Measurements from ENCODE around the gene TNS2.

The TNS2 gene

GRCh38 chr12:53045696-53046045, 4.2 kb upstream of the TNS2 start:
- TF ChIP-seq TAF1 (IDR thresholded peaks at IDR 0.05; ENCODE audit: low read depth) (no peak), TCF12 (IDR thresholded peaks at IDR 0.05; ENCODE audit: low read depth) (no peak), YY1 (IDR thresholded peaks at IDR 0.05; ENCODE audit: low read depth) (no peak), CREB1 (IDR thresholded peaks at IDR 0.05; ENCODE audit: low read depth) (no peak), NFIC (IDR thresholded peaks at IDR 0.05) (no peak), EP300 (IDR thresholded peaks at IDR 0.05; ENCODE audit: borderline replicate concordance) (no peak), CEBPB (IDR thresholded peaks at IDR 0.05) (no peak), FOXM1 (IDR thresholded peaks at IDR 0.05; ENCODE audit: borderline replicate concordance, low read depth) (no peak), ZBTB7A (IDR thresholded peaks at IDR 0.05; ENCODE audit: low read depth) (no peak), EGR1 (IDR thresholded peaks at IDR 0.05) (no peak), TEAD4 (IDR thresholded peaks at IDR 0.05) (no peak), RAD21 (IDR thresholded peaks at IDR 0.05; ENCODE audit: low read depth) (no peak)
- TF ChIP-seq, protein P1, sequence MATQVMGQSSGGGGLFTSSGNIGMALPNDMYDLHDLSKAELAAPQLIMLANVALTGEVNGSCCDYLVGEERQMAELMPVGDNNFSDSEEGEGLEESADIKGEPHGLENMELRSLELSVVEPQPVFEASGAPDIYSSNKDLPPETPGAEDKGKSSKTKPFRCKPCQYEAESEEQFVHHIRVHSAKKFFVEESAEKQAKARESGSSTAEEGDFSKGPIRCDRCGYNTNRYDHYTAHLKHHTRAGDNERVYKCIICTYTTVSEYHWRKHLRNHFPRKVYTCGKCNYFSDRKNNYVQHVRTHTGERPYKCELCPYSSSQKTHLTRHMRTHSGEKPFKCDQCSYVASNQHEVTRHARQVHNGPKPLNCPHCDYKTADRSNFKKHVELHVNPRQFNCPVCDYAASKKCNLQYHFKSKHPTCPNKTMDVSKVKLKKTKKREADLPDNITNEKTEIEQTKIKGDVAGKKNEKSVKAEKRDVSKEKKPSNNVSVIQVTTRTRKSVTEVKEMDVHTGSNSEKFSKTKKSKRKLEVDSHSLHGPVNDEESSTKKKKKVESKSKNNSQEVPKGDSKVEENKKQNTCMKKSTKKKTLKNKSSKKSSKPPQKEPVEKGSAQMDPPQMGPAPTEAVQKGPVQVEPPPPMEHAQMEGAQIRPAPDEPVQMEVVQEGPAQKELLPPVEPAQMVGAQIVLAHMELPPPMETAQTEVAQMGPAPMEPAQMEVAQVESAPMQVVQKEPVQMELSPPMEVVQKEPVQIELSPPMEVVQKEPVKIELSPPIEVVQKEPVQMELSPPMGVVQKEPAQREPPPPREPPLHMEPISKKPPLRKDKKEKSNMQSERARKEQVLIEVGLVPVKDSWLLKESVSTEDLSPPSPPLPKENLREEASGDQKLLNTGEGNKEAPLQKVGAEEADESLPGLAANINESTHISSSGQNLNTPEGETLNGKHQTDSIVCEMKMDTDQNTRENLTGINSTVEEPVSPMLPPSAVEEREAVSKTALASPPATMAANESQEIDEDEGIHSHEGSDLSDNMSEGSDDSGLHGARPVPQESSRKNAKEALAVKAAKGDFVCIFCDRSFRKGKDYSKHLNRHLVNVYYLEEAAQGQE (IDR thresholded peaks at IDR 0.05; ENCODE audit: low read depth), result no peak
- TF ChIP-seq, protein P2, sequence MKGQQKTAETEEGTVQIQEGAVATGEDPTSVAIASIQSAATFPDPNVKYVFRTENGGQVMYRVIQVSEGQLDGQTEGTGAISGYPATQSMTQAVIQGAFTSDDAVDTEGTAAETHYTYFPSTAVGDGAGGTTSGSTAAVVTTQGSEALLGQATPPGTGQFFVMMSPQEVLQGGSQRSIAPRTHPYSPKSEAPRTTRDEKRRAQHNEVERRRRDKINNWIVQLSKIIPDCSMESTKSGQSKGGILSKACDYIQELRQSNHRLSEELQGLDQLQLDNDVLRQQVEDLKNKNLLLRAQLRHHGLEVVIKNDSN (IDR thresholded peaks at IDR 0.05), result no peak
- TF ChIP-seq, protein P3, sequence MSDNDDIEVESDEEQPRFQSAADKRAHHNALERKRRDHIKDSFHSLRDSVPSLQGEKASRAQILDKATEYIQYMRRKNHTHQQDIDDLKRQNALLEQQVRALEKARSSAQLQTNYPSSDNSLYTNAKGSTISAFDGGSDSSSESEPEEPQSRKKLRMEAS (IDR thresholded peaks at IDR 0.05), result no peak

DNA sequence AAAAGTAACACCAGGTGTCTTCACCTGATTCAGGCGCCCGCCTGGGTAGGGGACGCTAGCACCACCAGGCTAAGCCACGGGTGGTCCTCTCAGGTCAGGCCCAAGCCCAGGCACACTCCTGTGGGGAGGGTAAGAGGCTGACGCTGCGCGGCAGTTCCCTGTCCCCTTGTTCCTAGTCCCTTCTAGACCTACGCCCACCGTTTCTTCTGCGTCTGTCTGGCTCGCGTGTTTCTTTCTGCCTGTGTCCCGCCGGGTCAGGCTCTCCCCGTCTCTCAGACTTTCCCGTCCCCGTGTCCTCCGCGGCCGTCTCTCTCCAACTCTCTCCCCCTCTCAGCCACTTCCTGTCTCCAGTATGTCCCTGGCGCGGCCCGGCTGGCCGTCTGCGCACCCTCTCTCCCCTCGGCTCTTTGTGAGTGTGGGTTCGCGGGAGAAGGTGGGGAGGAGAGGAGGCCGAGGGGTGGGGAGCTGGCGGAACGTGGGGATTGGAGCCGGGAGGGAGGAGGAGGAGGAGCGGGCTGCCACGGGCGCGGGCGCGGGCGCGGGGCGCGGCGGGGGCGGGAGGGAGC, 3.1 kb upstream of the TNS2 start:
- peak; percentile 67 for TF ChIP-seq TAF1 (IDR thresholded peaks at IDR 0.05; ENCODE audit: low read depth)
- TF ChIP-seq, protein P3 (IDR thresholded peaks at IDR 0.05), result peak; percentile 60; the same call in 1 of the 2 replicates
- TF ChIP-seq CREB1 (IDR thresholded peaks at IDR 0.05; ENCODE audit: low read depth), result no peak
- TF ChIP-seq YY1 (IDR thresholded peaks at IDR 0.05; ENCODE audit: low read depth), result no peak
- no peak for TF ChIP-seq RAD21 (IDR thresholded peaks at IDR 0.05; ENCODE audit: low read depth)
- TF ChIP-seq, protein P1 (IDR thresholded peaks at IDR 0.05; ENCODE audit: low read depth), result no peak
- TF ChIP-seq TCF12 (IDR thresholded peaks at IDR 0.05; ENCODE audit: low read depth), result no peak; the same call in none of the 2 replicates
- no peak for TF ChIP-seq NFIC (IDR thresholded peaks at IDR 0.05)
- no peak; the same call in 1 of the 2 replicates for TF ChIP-seq TEAD4 (IDR thresholded peaks at IDR 0.05)
- TF ChIP-seq FOXM1 (IDR thresholded peaks at IDR 0.05; ENCODE audit: borderline replicate concordance, low read depth), result no peak
- TF ChIP-seq CEBPB (IDR thresholded peaks at IDR 0.05), result no peak
- TF ChIP-seq, protein P2 (IDR thresholded peaks at IDR 0.05), result peak; percentile 40
- no peak for TF ChIP-seq EGR1 (IDR thresholded peaks at IDR 0.05)
- peak; percentile 78 for TF ChIP-seq ZBTB7A (IDR thresholded peaks at IDR 0.05; ENCODE audit: low read depth)
- TF ChIP-seq EP300 (IDR thresholded peaks at IDR 0.05; ENCODE audit: borderline replicate concordance), result peak; percentile 31; the same call in 1 of the 2 replicates

- TF ChIP-seq NFIC (IDR thresholded peaks at IDR 0.05) (no peak), TEAD4 (IDR thresholded peaks at IDR 0.05) (0 out of 2 replicates have a peak, but pooled peaks have one; percentile 16), CREB1 (IDR thresholded peaks at IDR 0.05; ENCODE audit: low read depth) (0 out of 2 replicates have a peak, but pooled peaks have one; percentile 11), FOXM1 (IDR thresholded peaks at IDR 0.05; ENCODE audit: borderline replicate concordance, low read depth) (no peak), ZBTB7A (IDR thresholded peaks at IDR 0.05; ENCODE audit: low read depth) (no peak; the same call in none of the 2 replicates), YY1 (IDR thresholded peaks at IDR 0.05; ENCODE audit: low read depth) (0 out of 2 replicates have a peak, but pooled peaks have one; percentile 14), TAF1 (IDR thresholded peaks at IDR 0.05; ENCODE audit: low read depth) (no peak; the same call in 1 of the 2 replicates), RAD21 (IDR thresholded peaks at IDR 0.05; ENCODE audit: low read depth) (peak; percentile 7; the same call in 1 of the 2 replicates), CEBPB (IDR thresholded peaks at IDR 0.05) (no peak), EP300 (IDR thresholded peaks at IDR 0.05; ENCODE audit: borderline replicate concordance) (no peak), TCF12 (IDR thresholded peaks at IDR 0.05; ENCODE audit: low read depth) (peak; percentile 34), EGR1 (IDR thresholded peaks at IDR 0.05) (peak; percentile 20; the same call in 1 of the 2 replicates)
- TF ChIP-seq, protein P1 (IDR thresholded peaks at IDR 0.05; ENCODE audit: low read depth), result no peak
- TF ChIP-seq, protein P2 (IDR thresholded peaks at IDR 0.05), result no peak
- TF ChIP-seq, protein P3 (IDR thresholded peaks at IDR 0.05), result peak; percentile 41; the same call in 1 of the 2 replicates
Observed at GRCh38 chr12:53047221-53048032, 2.4 kb upstream of the TNS2 start.
